GM19035 (cell line): Measurements from ENCODE around the gene CCZ1B.
"Not testable (repeated sequence)": the region's sequence is repeated elsewhere in the genome, so short reads cannot be mapped to it uniquely, and the experiment has no call there.

Source experiments
- ATAC-seq: cut with Tn5 transposase; IDR thresholded peaks from one replicate; pipeline ENCODE4 v1.9.1; 2021; ENCODE audit not compliant: unreplicated experiment

CCZ1B gene

GRCh38 chr7:6749335-6749734 is 76.7 kb downstream of the CCZ1B start:
- ATAC-seq: not testable (repeated sequence)
